Natural killer cell (primary cell): ENCODE measurements around the gene CC2D2A. TPM values are rescaled to one million over a fixed set of nuclear protein-coding genes. Genes with fewer than 3 reads are reported as not detected.

Experiments
- ATAC-seq, 3 donors: fragments of 150-1000 bp in 2 of 3; fragments of 200-7000 bp in 1 of 3; cut with Tn5 transposase; 1 replicate in 1 of 3; 2 replicates in 2 of 3; pipeline ENCODE4 v1.10.0; 2021; ENCODE audit warnings: mild to moderate bottlenecking in 2 of 3, moderate library complexity in 2 of 3
- DNase-seq, 2 donors: peaks; one replicate each; pipeline versions ENCODE4 v3.0.0 to v3.0.0-alpha.2; 2013 to 2021; ENCODE audit warnings: mixed read lengths in 1 of 2
- H3K27ac ChIP-seq: one replicate; pipeline ENCODE4 v1.5.1; 2013; ENCODE audit warnings: mild to moderate bottlenecking, low read length
- H3K27me3 ChIP-seq: one replicate; pipeline ENCODE4 v1.6.1; 2013; ENCODE audit warnings: low read length; ENCODE audit not compliant: control insufficient read depth, insufficient read depth
- H3K36me3 ChIP-seq: one replicate; pipeline ENCODE4 v1.6.1; 2013; ENCODE audit warnings: low read length; ENCODE audit not compliant: control insufficient read depth, insufficient read depth
- H3K4me1 ChIP-seq: one replicate; pipeline ENCODE4 v1.6.1; 2013; ENCODE audit warnings: low read length; ENCODE audit not compliant: control insufficient read depth, insufficient read depth
- H3K4me3 ChIP-seq: one replicate; pipeline ENCODE4 v1.5.1; 2013; ENCODE audit warnings: low read length
- H3K9me3 ChIP-seq: one replicate; pipeline ENCODE4 v1.6.1; 2013; ENCODE audit warnings: low read length; ENCODE audit not compliant: control insufficient read depth, insufficient read depth
- H3K27ac Mint-ChIP-seq, 2 donors: one replicate each; pipeline ENCODE4 v1.8.0; 2022; ENCODE audit warnings: mild to moderate bottlenecking in 2 of 2, mixed read lengths in 2 of 2, moderate library complexity in 1 of 2
- H3K27me3 Mint-ChIP-seq, 2 donors: one replicate each; pipeline ENCODE4 v1.8.0; 2022; ENCODE audit warnings: low read depth in 2 of 2, mixed read lengths in 2 of 2
- H3K36me3 Mint-ChIP-seq: one replicate; pipeline ENCODE4 v1.8.0; 2022; ENCODE audit warnings: mixed read lengths
- H3K4me1 Mint-ChIP-seq, 2 donors: one replicate each; pipeline ENCODE4 v1.8.0; 2022; ENCODE audit warnings: mixed read lengths in 2 of 2
- H3K4me3 Mint-ChIP-seq: one replicate; pipeline ENCODE4 v1.8.0; 2022; ENCODE audit warnings: mild to moderate bottlenecking, moderate library complexity, mixed read lengths
- H3K9me3 Mint-ChIP-seq, 2 donors: one replicate each; pipeline ENCODE4 v1.8.0; 2022; ENCODE audit warnings: mixed read lengths in 2 of 2
- WGBS: methylation state at CpG from one replicate; pipeline ENCODE4 v1.1.7; 2013; ENCODE audit warnings: missing lambda C conversion rate; ENCODE audit not compliant: insufficient coverage; 5-methylcytosine and 5-hydroxymethylcytosine counted together
- intact Hi-C: fragments of 100-400 bp; cut with micrococcal nuclease; formaldehyde crosslinking; loops from one replicate; pipeline ENCODE4 v1.14.2; 2022
- total RNA-seq, 4 donors: library from RNA; stranded (reverse); fragments of 120-200 nt in 1 of 4; gene quantifications; one replicate each; pipeline versions ENCODE4 v1.2.3 to v1.2.4, GENCODE V29; 2013 to 2022
- TF ChIP-seq, protein P1 (sequence below): fragments of 200-600 bp; IDR thresholded peaks from one replicate; pipeline ENCODE4 v1.8.0; 2022; ENCODE audit warnings: antibody characterized with exemption

Gene CC2D2A
- total RNA-seq, 3 donors from 2014 or later (not counting 1 experiment from before 2014, with no cell fraction given) = 0.78 to 1.6 (median 0.83) TPM

- Mint-ChIP-seq H3K4me3 (no peak overlapping the region), H3K27me3 (no peaks in the 10 kb centered on the region), H3K36me3 (no peaks in the 10 kb centered on the region), H3K9me3 (no peaks in the 10 kb centered on the region), H3K4me1 (peaks cover 6 to 10% of the 10 kb centered on the region in 2 donors), H3K27ac (no peak overlapping the region)
- Histone ChIP-seq H3K4me3 (no peak overlapping the region), H3K9me3 (no peaks in the 10 kb centered on the region), H3K27me3 (no peaks in the 10 kb centered on the region), H3K4me1 (peaks cover 5% of the 10 kb centered on the region), H3K36me3 (no peaks in the 10 kb centered on the region), H3K27ac (no peak overlapping the region)
- TF ChIP-seq, protein P1, sequence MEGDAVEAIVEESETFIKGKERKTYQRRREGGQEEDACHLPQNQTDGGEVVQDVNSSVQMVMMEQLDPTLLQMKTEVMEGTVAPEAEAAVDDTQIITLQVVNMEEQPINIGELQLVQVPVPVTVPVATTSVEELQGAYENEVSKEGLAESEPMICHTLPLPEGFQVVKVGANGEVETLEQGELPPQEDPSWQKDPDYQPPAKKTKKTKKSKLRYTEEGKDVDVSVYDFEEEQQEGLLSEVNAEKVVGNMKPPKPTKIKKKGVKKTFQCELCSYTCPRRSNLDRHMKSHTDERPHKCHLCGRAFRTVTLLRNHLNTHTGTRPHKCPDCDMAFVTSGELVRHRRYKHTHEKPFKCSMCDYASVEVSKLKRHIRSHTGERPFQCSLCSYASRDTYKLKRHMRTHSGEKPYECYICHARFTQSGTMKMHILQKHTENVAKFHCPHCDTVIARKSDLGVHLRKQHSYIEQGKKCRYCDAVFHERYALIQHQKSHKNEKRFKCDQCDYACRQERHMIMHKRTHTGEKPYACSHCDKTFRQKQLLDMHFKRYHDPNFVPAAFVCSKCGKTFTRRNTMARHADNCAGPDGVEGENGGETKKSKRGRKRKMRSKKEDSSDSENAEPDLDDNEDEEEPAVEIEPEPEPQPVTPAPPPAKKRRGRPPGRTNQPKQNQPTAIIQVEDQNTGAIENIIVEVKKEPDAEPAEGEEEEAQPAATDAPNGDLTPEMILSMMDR = no peak
- 95% methylated on average over 6 of the region's 7 CpGs for WGBS
- intact Hi-C loops = no loop called here
- no peak for DNase-seq
- no peak for ATAC-seq
Observed at GRCh38 chr4:15542760-15543159, 73.1 kb downstream of the CC2D2A start.

- Histone ChIP-seq H3K4me1 (peaks cover 6% of the 10 kb centered on the region), H3K27me3 (no peaks in the 10 kb centered on the region), H3K36me3 (no peaks in the 10 kb centered on the region), H3K27ac (no peak overlapping the region), H3K4me3 (no peak overlapping the region), H3K9me3 (no peaks in the 10 kb centered on the region)
- no peaks in the 10 kb centered on the region for H3K9me3 Mint-ChIP-seq
- H3K36me3 Mint-ChIP-seq = no peaks in the 10 kb centered on the region
- intact Hi-C loops = no loop called here
- H3K27me3 Mint-ChIP-seq = no peaks in the 10 kb centered on the region
- H3K4me1 Mint-ChIP-seq = peaks cover 6 to 10% of the 10 kb centered on the region in 2 donors
- no peak overlapping the region for H3K4me3 Mint-ChIP-seq
- DNase-seq (no peak), ATAC-seq (no peak)
- H3K27ac Mint-ChIP-seq = no peak overlapping the region
- 94% methylated on average over 5 of the region's 6 CpGs for WGBS
- TF ChIP-seq, protein P1 = no peak
Observed at GRCh38 chr4:15543537-15544247, 74.0 kb downstream of the CC2D2A start.

- WGBS = 82% methylated on average over 1 of the region's 1 CpG
- Histone ChIP-seq H3K27ac (no peak overlapping the region), H3K4me1 (peaks cover 6% of the 10 kb centered on the region), H3K27me3 (no peaks in the 10 kb centered on the region), H3K9me3 (no peaks in the 10 kb centered on the region), H3K36me3 (no peaks in the 10 kb centered on the region), H3K4me3 (no peak overlapping the region)
- DNase-seq (no peak), ATAC-seq (no peak)
- no peaks in the 10 kb centered on the region for H3K36me3 Mint-ChIP-seq
- no peaks in the 10 kb centered on the region for H3K27me3 Mint-ChIP-seq
- intact Hi-C loops = no loop called here
- no peak overlapping the region for H3K27ac Mint-ChIP-seq
- TF ChIP-seq, protein P1 = no peak
- H3K4me3 Mint-ChIP-seq = no peak overlapping the region
- peaks cover 6 to 10% of the 10 kb centered on the region in 2 donors for H3K4me1 Mint-ChIP-seq
- H3K9me3 Mint-ChIP-seq = no peaks in the 10 kb centered on the region
Observed at GRCh38 chr4:15544248-15544729, 74.6 kb downstream of the CC2D2A start.

DNA sequence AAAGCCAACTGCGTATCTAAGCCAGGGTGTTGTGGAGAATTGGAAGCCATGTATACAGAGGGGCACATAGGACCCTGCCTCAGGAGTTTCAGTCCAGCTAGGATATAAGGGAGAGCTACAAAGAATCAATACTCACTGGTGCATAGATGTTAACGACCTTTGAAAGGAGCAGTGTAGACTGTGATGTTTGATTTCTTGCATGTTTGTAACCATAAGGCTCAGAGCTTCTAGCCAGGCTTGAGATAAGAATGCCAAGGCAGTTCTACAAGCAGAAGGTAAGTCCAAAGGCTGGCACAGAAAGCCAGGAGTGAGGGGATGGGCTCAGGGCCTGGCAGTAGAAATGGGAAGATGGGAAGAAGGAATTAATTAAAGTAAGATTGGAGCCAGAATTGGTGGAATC, 75.7 kb downstream of the CC2D2A start:
- no peak overlapping the region for H3K27ac Mint-ChIP-seq
- H3K27me3 Mint-ChIP-seq = no peaks in the 10 kb centered on the region
- Histone ChIP-seq H3K4me3 (no peak overlapping the region), H3K4me1 (peaks cover 6% of the 10 kb centered on the region), H3K9me3 (no peaks in the 10 kb centered on the region), H3K27ac (no peak overlapping the region), H3K27me3 (no peaks in the 10 kb centered on the region), H3K36me3 (no peaks in the 10 kb centered on the region)
- ATAC-seq (no peak), DNase-seq (no peak)
- peaks cover 8 to 10% of the 10 kb centered on the region in 2 donors for H3K4me1 Mint-ChIP-seq
- intact Hi-C loops = no loop called here
- no peaks in the 10 kb centered on the region for H3K9me3 Mint-ChIP-seq
- TF ChIP-seq, protein P1 = no peak
- H3K4me3 Mint-ChIP-seq = no peak overlapping the region
- WGBS = 96% methylated on average over 2 of the region's 2 CpGs
- H3K36me3 Mint-ChIP-seq = no peaks in the 10 kb centered on the region
